Body of pancreas (tissue), 4 donors: Measurements from ENCODE around the gene TESK2. TPM values are rescaled to one million over a fixed set of nuclear protein-coding genes. Genes with fewer than 3 reads are reported as not detected.

Experiments
- ATAC-seq: fragments of 150-250 bp; one replicate; pipeline ENCODE4 v1.9.1; 2016
- DNase-seq, 4 donors: peaks; one replicate each; pipeline ENCODE4 v3.0.0-alpha.2; 2019
- H3K27ac ChIP-seq, 4 donors: fragments of 200-600 bp; sonication (generic); 1 replicate in 3 of 4; 2 replicates in 1 of 4; pipeline versions ENCODE4 v1.5.1 to v1.6.1; 2016 to 2019; ENCODE audit warnings: mild to moderate bottlenecking in 1 of 4, mixed read lengths in 1 of 4, moderate library complexity in 1 of 4
- H3K27me3 ChIP-seq, 2 donors: fragments of 200-600 bp; sonication (generic); one replicate each; pipeline ENCODE4 v1.6.0; 2016; ENCODE audit warnings: mild to moderate bottlenecking in 1 of 2
- H3K36me3 ChIP-seq, 2 donors: fragments of 200-600 bp; sonication (generic); replicated peaks in 1 of 2; 2 replicates each; pipeline ENCODE4 v1.5.1; 2016; ENCODE audit warnings: low read depth in 2 of 2; ENCODE audit not compliant: insufficient read depth in 1 of 2
- H3K4me1 ChIP-seq: fragments of 200-600 bp; sonication (generic); one replicate; pipeline ENCODE4 v1.6.0; 2016
- H3K4me3 ChIP-seq, 2 donors: fragments of 200-600 bp; sonication (generic); 1 replicate in 1 of 2; 2 replicates in 1 of 2; pipeline ENCODE4 v1.5.1; 2016 to 2019
- H3K9me3 ChIP-seq, 3 donors: fragments of 200-600 bp; sonication (generic); 1 replicate in 2 of 3; 2 replicates in 1 of 3; pipeline ENCODE4 v1.5.1; 2016
- POLR2A ChIP-seq, 3 donors: fragments of 450-650 bp; IDR thresholded peaks; one replicate each; pipeline ENCODE4 v1.6.1; 2016; ENCODE audit warnings: antibody characterized with exemption in 3 of 3, mild to moderate bottlenecking in 2 of 3
- WGBS, 2 donors: methylation state at CpG; one replicate each; pipeline ENCODE4 v1.1.5; 2017; 5-methylcytosine and 5-hydroxymethylcytosine counted together
- intact Hi-C: fragments of 100-400 bp; cut with DNase I; formaldehyde crosslinking; loops from one replicate; pipeline ENCODE4 v1.15.1; 2023
- total RNA-seq, 2 donors: library from RNA; depleted of rRNA; stranded (reverse); fragments of >200 nt; gene quantifications; one replicate each; pipeline ENCODE4 v1.1.0, GENCODE V29; 2016
- TF ChIP-seq, protein P1 (sequence below), 7 experiments: fragments of 450-650 bp in 4 of 7; fragments of 200-600 bp in 3 of 7; sonication (generic) in 3 of 7; IDR thresholded peaks; one replicate each; pipeline ENCODE4 v1.5.1; 2016 to 2019; ENCODE audit warnings: antibody characterized with exemption in 7 of 7

Gene TESK2
- total RNA-seq, 2 donors from 2014 or later = 0.33 to 3.6 TPM

DNA sequence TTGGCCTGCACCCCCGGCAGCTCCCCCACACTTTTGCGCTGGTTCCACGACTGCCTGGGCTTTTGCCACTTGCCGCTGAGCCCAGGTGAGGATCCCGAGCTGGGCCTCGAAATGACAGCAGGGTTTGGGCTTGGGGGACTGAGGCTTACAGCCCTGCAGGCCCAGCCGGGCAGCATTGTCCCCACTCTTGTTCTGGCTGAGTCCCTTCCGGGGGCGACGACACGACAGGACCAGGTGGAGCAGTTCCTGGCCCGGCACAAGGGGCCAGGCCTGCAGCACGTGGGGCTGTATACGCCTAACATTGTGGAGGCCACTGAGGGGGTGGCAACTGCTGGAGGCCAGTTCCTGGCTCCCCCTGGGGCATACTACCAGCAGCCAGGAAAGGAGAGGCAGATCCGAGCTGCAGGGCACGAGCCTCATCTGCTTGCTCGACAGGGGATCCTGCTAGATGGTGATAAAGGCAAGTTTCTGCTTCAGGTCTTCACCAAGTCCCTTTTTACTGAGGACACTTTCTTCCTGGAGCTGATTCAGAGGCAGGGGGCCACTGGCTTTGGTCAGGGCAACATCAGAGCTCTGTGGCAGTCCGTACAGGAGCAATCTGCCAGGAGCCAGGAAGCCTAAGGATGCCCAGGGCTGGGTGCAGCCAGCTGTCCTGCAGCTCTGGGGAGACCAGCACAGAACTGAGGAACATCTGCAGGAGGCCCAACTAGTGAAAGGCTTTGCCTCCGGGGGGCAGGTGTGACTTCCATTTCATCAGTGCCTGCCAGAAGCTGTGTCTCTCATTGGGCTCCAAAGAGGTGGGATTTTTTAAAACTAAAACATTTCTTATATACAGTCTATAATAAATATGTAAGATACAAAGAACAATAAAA lies 163.1 kb downstream of the TESK2 start:
- peaks cover 16% of the 10 kb centered on the region for H3K4me1 ChIP-seq
- intact Hi-C loops = no loop called here
- H3K27ac ChIP-seq = no peak overlapping the region
- no peaks in the 10 kb centered on the region for H3K9me3 ChIP-seq
- no peaks in the 10 kb centered on the region for H3K36me3 ChIP-seq
- H3K27me3 ChIP-seq = no peaks in the 10 kb centered on the region
- no peak overlapping the region for H3K4me3 ChIP-seq
- ATAC-seq = no peak
- 8 to 80% methylated on average over 1 to 19 of the region's 19 CpGs for WGBS, 2 donors
- DNase-seq = no peak
- TF ChIP-seq, protein P1, sequence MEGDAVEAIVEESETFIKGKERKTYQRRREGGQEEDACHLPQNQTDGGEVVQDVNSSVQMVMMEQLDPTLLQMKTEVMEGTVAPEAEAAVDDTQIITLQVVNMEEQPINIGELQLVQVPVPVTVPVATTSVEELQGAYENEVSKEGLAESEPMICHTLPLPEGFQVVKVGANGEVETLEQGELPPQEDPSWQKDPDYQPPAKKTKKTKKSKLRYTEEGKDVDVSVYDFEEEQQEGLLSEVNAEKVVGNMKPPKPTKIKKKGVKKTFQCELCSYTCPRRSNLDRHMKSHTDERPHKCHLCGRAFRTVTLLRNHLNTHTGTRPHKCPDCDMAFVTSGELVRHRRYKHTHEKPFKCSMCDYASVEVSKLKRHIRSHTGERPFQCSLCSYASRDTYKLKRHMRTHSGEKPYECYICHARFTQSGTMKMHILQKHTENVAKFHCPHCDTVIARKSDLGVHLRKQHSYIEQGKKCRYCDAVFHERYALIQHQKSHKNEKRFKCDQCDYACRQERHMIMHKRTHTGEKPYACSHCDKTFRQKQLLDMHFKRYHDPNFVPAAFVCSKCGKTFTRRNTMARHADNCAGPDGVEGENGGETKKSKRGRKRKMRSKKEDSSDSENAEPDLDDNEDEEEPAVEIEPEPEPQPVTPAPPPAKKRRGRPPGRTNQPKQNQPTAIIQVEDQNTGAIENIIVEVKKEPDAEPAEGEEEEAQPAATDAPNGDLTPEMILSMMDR (IDR thresholded peaks at IDR 0.05) = no peak
- TF ChIP-seq POLR2A (IDR thresholded peaks at IDR 0.05) = no peak

DNA sequence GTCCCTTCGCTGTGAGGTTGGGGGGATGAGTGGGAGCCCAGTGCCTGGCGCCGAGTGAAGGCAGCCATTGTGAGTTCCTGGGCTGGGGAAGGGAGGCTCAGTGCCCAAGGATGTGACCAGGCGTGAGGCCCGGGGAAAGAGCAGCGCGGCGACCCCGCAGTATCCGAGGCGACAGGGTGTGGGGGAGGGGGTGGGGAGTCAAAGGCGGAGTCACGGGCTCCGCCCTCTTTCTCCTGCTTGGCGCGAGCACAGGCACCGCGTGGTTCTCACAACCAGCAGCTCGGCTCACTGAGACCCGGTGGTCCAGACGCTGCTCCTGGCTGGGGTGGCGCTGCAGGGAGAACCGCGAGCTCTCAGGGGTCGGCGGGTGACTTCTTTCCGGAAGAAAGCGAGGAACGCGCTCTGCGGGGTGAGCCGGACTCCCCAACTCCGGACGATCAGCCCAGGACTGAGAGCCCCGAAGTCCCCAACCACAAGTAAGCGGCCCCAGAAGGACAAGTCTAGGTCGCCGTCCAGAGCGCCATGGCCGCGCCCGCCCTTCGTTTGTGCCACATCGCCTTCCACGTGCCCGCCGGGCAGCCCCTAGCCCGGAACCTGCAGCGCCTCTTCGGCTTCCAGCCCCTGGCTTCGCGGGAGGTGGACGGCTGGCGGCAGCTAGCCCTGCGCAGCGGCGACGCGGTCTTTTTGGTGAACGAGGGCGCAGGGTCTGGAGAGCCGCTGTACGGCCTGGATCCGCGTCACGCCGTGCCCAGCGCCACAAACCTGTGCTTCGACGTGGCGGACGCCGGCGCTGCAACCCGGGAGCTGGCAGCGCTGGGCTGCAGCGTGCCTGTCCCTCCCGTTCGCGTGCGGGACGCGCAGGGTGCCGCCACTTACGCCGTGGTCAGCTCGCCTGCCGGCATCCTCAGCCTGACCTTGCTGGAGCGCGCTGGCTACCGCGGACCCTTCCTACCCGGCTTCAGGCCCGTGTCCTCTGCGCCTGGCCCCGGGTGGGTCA lies 164.0 kb downstream of the TESK2 start, which contains the start of gene HPDL:
TSS of gene HPDL (plus strand) at position 269 of the 997 bp plus-strand sequence. CDS start at position 523, 254 bp downstream.
- H3K4me3 ChIP-seq = peak within 1 kb of the TSS; percentile 6 to 37
- TF ChIP-seq POLR2A (IDR thresholded peaks at IDR 0.05) = no peak
- TF ChIP-seq, protein P1 (IDR thresholded peaks at IDR 0.05) = no peak
- intact Hi-C loops = no loop called here
- no peaks in the 10 kb centered on the region for H3K9me3 ChIP-seq
- no peaks in the 10 kb centered on the region for H3K36me3 ChIP-seq
- no peaks in the 10 kb centered on the region for H3K27me3 ChIP-seq
- 5 to 6% methylated on average over 6 to 86 of the region's 96 CpGs for WGBS, 2 donors
- ATAC-seq (peak; percentile 82), DNase-seq (peak; percentile 57 to 73 (median 68))
- H3K4me1 ChIP-seq = peaks cover 16% of the 10 kb centered on the region
- no peak within 1 kb of the TSS for H3K27ac ChIP-seq

DNA sequence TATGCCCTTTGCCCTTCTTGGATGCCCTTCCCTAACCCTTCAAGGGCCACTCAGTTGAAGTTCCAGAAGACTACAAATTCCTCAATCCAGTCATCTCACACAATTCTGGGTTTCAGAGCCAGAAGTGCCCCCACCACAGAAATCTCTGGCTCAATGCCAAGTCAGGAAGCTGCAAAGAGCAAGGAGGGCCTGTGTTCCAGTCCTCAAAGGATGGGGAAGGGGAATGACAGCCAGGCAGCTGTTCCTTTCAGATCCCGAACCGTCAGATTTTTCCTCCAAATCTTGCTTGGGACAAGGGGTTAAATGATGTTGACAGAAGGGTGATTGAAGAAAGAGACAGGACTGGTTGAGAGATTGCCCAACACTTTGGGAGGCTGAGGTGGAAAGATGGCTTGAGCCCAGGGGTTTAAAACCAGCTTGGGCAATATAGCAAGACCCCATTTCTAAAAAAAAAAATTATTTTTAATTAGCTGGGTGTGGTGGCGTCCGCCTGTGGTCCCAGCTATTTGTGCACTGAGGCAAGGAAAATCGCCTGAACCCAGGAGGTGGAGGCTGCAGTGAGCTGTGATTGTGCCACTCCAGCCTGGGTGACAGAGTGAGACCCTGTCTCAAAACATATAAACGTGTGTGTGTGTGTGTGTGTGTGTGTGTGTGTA lies 165.0 kb downstream of the TESK2 start:
- no peak for TF ChIP-seq POLR2A (IDR thresholded peaks at IDR 0.05)
- TF ChIP-seq, protein P1 (IDR thresholded peaks at IDR 0.05) = no peak
- WGBS, 2 donors = 55 to 64% methylated on average over 6 of the region's 6 CpGs
- ATAC-seq (no peak), DNase-seq (no peak)
- no peak overlapping the region for H3K4me3 ChIP-seq
- H3K4me1 ChIP-seq = peaks cover 16% of the 10 kb centered on the region
- intact Hi-C loops = no loop called here
- no peaks in the 10 kb centered on the region for H3K9me3 ChIP-seq
- H3K27me3 ChIP-seq = no peaks in the 10 kb centered on the region
- H3K27ac ChIP-seq = no peak overlapping the region
- H3K36me3 ChIP-seq = no peaks in the 10 kb centered on the region

DNA sequence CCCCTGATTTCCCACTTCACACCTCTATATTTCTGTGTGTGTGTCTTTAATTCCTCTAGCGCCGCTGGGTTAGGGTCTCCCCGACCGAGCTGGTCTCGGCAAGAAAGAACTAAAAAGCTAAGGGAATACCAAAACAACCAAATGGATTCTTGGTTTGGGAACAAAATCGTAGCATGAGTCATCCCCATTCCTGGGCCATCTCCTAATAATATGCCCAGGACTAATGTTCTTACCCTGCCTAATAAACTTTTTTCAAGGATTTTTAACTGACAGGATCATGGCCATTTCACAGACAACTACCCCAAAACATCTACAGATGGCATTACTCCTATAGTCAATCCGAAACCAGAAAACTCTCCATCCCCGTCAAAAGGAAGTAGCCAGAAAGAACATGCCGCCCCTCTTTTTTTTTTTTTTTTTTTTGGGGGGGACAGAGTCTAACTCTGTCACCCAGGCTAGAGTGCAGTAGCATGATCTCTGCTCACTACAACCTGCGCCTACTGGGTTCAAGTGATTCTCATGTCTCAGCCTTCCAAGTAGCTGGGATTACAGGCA lies 168.4 kb downstream of the TESK2 start:
- DNase-seq = no peak
- no peaks in the 10 kb centered on the region for H3K36me3 ChIP-seq
- no peak for TF ChIP-seq POLR2A (IDR thresholded peaks at IDR 0.05)
- TF ChIP-seq, protein P1 (IDR thresholded peaks at IDR 0.05) = no peak
- WGBS, 2 donors = 86 to 89% methylated on average over 10 of the region's 10 CpGs
- no peaks in the 10 kb centered on the region for H3K27me3 ChIP-seq
- no peak overlapping the region for H3K27ac ChIP-seq
- no peak for ATAC-seq
- H3K4me3 ChIP-seq = no peak overlapping the region
- no peaks in the 10 kb centered on the region for H3K9me3 ChIP-seq
- H3K4me1 ChIP-seq = peaks cover 14% of the 10 kb centered on the region
- intact Hi-C loops = no loop called here
